PC-9 (cell line): ENCODE data around the gene ADAM8. TPM values are rescaled to one million over a fixed set of nuclear protein-coding genes. Genes with fewer than 3 reads are reported as not detected.

ENCODE experiments used
- microRNA-seq: library from miRNA; unstranded; fragments of <30 nt; microRNA quantifications from one replicate; pipeline ENCODE4 v1.2.0, GENCODE V29; 2021; ENCODE audit warnings: borderline number of aligned reads, borderline replicate concordance
- total RNA-seq: library from RNA; stranded (reverse); gene quantifications from 2 replicates; pipeline ENCODE4 v1.2.3, GENCODE V29; 2021

Gene ADAM8
- total RNA-seq, 1 experiment from 2014 or later = 18.3 TPM

Small RNA genes lying within 50 kb of the gene (microRNA-seq; reads per million reads assigned to microRNA genes)
- gene MIR202 = not detected

Other genes starting within 250 kb of the ADAM8 start
- not detected in 2 replicates for gene ADGRA1, start 188.9 kb downstream of the ADAM8 start, total RNA-seq
- 1.2 and 1.7 TPM in 2 replicates for gene KNDC1, start 116.6 kb downstream of the ADAM8 start, total RNA-seq
- gene UTF1, start 46.7 kb downstream of the ADAM8 start, total RNA-seq = not detected in 2 replicates
- not detected in 2 replicates for gene VENTX, start 39.0 kb downstream of the ADAM8 start, total RNA-seq
- 40.7 and 52.8 TPM in 2 replicates for gene TUBGCP2, start 32.0 kb upstream of the ADAM8 start, total RNA-seq
- gene ZNF511, start 32.0 kb upstream of the ADAM8 start, total RNA-seq = 40.1 and 44.7 TPM in 2 replicates
- gene CALY, start 60.0 kb upstream of the ADAM8 start, total RNA-seq = not detected in 2 replicates
- not detected in 2 replicates for gene PRAP1, start 70.5 kb upstream of the ADAM8 start, total RNA-seq
- gene FUOM, start 81.2 kb upstream of the ADAM8 start, total RNA-seq = 7.4 and 12.5 TPM in 2 replicates
- 86.6 and 90.7 TPM in 2 replicates for gene ECHS1, start 96.5 kb upstream of the ADAM8 start, total RNA-seq
- 5.7 and 9.5 TPM in 2 replicates for gene PAOX, start 102.4 kb upstream of the ADAM8 start, total RNA-seq
- 33.0 and 45.9 TPM in 2 replicates for gene MTG1, start 117.3 kb upstream of the ADAM8 start, total RNA-seq
- not detected in 2 replicates for gene SPRN, start 147.8 kb upstream of the ADAM8 start, total RNA-seq
- gene SCART1, start 177.1 kb upstream of the ADAM8 start, total RNA-seq = 1.0 and 2.0 TPM in 2 replicates